KOPT-K1 (cell line): ENCODE data around the gene TEDC1.

Experiments used
- H3K27ac ChIP-seq: fragments of 200-600 bp; sonication (generic); 2 replicates; pipeline ENCODE4 v1.5.1; 2016; ENCODE audit warnings: antibody characterized with exemption, mild to moderate bottlenecking, low read depth, low read length; ENCODE audit not compliant: poor library complexity, severe bottlenecking
- H3K36me3 ChIP-seq: fragments of 200-600 bp; sonication (generic); 2 replicates; pipeline ENCODE4 v1.5.1; 2017; ENCODE audit warnings: antibody characterized with exemption, mild to moderate bottlenecking, low read length, moderate library complexity; ENCODE audit not compliant: insufficient read depth
- H3K9me3 ChIP-seq: fragments of 200-600 bp; sonication (generic); 2 replicates; pipeline ENCODE4 v1.5.1; 2017; ENCODE audit warnings: antibody characterized with exemption, low read length, mild to moderate bottlenecking; ENCODE audit not compliant: insufficient read depth, poor library complexity, severe bottlenecking

Gene TEDC1

DNA sequence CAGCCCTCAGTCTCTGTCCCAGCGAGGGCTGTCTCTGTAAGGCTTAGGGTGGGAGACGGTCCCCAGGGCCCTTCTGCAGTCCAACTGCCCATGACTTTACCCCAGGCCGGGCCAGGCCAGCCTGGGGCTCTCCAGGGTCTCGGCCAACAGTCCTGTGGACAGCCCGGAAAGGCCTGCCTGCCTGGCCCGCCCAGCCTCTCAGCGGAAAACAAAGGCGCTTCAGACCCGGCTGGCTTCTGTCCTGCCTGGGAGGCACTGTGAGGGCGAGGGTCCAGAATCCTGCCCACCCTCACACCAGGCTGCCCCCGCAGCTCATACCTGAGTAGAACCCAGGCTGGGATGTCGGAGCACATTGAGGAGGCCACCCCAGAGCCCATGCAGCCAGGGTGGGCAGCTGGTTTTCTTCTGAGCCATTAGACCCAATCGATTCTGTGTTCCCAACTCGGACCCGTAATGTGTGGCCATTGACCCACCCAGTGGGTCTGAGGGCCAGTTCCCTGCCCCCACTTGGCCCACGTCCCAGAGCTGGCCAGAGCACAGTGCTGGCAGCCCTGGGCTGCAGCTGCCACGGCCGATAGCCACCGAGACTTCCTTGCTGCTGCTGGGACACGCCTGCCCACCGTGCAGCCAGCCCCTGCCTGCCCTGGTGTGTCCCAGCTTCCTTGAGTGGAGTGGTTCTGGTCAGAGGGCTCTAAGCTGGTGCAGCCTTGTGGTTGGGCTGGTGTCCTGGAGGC is 14.8 kb upstream of the TEDC1 start:
- Histone ChIP-seq H3K9me3 (peaks cover 8% of the 10 kb centered on the region), H3K36me3 (no peaks in the 10 kb centered on the region), H3K27ac (no peak overlapping the region)

DNA sequence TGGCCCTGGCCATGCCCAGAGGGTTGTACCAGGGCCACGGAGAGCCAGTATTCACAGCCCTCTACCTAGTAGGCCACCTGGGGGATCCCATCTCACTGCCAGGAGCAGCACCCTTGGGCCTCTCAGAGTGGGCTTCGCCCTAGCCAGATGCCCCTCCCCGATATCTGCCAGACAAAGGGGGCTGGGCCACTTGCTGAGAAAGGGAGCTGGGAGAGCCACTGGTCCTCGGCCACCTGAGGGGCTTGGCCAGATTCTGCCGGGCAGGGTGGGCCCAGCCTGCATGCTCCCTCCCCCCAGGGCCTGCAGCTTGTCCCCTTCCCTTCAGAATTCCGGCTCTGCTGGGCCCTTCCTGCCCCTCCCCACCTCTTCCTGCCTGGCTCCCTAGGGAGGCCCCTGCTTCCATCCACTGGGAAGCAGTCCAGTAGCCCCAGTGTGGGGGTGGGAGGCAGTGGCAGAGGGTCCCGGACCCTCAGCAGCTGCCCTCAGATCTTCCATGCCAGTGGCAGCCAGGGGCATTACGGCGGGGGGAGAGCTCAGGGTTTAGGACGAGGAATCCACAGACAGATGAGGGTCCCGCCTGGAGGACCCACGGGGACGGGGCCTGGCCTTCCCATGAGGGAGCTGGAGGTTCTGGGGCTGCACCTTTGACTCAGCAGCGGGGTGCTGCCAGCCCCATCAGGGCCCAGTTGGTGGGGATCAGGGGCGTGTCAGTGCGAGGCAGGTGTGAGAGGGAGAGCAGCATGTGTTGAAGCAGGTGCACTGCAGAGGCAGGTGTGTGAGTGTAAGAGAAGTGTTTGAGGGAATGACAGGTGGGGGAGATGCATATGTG is 14.0 kb upstream of the TEDC1 start:
- no peak overlapping the region for H3K27ac ChIP-seq
- no peaks in the 10 kb centered on the region for H3K36me3 ChIP-seq
- peaks cover 8% of the 10 kb centered on the region for H3K9me3 ChIP-seq

DNA sequence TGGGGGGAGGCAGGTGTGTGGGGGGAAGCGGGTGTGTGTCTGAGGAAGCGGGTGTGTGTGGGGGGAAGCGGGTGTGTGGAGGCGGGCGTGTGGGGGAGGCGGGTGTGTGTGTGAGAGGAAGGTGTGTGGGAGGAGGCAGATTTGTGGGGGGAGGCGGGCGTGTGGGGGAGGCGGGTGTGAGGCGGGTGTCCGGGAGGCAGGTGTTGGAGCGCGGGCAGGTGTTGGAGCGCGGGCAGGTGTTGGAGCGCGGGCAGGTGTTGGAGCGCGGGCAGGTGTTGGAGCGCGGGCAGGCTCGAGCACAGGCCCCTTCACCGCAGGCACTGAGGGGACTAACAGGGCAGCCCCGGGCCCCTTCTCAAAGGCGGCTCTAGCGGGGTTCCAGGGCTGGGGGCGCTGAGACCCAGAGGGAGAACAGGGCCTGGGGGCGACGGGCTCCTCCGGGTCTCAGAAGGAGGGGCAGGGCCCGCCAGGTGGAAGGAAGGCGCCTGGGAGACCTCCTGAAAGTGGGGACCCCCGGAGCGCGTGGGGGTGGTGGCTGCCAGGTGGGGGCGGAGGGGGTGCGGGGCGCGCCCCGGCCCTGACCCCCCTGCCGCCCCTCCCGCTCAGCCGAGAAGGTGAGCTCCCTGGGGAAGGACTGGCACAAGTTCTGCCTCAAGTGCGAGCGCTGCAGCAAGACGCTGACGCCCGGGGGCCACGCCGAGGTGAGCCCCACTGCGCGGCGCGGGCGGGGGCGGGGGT is 13.2 kb upstream of the TEDC1 start:
- H3K27ac ChIP-seq = no peak overlapping the region
- peaks cover 8% of the 10 kb centered on the region for H3K9me3 ChIP-seq
- H3K36me3 ChIP-seq = no peaks in the 10 kb centered on the region

DNA sequence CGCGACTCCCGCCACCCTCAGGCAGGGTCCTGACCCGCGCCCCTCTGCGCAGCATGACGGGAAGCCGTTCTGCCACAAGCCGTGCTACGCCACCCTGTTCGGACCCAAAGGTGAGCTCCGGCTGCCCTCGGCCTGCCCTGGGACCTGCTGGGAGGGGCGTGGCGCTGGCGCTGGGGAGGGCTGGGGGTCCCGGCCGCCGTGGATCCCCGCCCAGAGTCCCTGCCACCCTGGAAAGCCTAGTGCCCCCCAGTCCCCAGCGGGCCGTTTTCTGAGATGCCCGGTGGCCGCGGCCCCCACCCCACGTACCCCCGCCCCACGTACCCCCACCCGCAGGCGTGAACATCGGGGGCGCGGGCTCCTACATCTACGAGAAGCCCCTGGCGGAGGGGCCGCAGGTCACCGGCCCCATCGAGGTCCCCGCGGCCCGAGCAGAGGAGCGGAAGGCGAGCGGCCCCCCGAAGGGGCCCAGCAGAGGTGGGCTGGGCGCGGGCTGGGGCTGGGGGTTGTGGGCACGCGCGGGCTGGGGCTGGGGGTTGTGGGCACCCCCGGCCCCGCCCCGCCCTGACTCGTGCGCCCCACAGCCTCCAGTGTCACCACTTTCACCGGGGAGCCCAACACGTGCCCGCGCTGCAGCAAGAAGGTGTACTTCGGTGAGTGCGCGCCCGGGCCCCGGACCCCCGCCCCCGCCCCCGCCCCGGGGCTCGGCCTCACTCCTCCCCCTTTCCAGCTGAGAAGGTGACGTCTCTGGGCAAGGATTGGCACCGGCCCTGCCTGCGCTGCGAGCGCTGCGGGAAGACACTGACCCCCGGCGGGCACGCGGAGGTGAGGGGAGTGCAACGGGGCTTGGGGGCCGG is 12.4 kb upstream of the TEDC1 start:
- Histone ChIP-seq H3K27ac (no peak overlapping the region), H3K36me3 (no peaks in the 10 kb centered on the region), H3K9me3 (peaks cover 8% of the 10 kb centered on the region)

DNA sequence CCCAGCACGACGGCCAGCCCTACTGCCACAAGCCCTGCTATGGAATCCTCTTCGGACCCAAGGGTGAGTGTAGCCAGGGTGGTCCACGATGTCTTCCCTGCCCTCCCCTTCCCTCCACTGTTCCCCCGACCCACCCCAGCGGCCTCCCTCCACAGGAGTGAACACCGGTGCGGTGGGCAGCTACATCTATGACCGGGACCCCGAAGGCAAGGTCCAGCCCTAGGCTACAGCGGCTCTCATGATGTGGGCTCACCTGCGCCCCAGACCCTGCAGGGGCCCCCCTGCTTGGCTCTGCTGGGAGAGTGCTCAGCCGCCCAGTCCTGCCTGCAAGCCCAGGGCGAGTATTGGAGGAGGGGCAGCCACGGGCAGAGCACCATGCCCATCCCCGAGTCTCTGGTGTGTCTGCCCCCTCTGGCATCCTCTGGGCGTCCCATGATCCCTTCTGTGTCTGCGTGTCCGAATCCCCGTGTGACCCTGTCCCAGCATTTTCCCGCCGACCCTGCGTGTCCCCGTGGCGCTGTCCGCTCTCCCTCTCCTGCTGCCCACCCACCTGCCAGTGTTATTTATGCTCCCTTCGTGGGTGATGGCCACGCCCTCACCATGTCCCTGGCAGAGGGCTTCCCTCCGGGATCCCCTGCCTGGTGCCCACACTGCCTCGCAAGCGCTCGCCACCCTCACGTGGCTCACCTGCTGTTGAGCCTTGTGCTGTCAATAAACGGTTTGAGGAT is 11.5 kb upstream of the TEDC1 start:
- no peaks in the 10 kb centered on the region for H3K36me3 ChIP-seq
- H3K27ac ChIP-seq = no peak overlapping the region
- peaks cover 8% of the 10 kb centered on the region for H3K9me3 ChIP-seq

DNA sequence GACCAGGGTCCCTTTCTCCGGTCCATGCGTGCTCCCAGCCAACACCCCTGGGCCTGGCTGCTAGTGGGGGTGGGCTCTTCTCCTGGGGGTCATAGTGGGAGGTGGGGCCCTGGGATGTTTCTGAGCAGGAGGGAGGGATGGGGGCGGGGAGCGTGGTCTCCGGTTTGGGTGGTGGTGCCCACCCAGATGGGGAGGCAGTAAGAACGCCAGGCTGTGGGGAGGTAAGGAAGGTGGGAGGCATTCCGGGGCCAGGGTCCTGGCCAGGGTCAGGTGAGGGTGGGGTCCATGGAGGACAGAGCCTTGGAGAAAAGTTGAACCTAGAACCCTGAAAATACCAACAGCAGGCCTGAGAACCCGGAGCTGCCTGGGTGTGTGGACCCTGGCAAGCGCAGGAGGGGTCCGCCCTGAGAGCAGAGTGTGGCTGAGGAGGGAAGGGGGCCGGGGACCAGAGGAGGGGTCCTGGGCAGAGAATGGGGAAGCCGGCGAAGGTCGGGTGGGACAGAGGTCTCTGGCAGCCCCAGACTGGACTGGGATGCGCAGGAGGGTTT is 10.8 kb upstream of the TEDC1 start:
- Histone ChIP-seq H3K36me3 (no peaks in the 10 kb centered on the region), H3K27ac (no peak overlapping the region), H3K9me3 (peaks cover 8% of the 10 kb centered on the region)

DNA sequence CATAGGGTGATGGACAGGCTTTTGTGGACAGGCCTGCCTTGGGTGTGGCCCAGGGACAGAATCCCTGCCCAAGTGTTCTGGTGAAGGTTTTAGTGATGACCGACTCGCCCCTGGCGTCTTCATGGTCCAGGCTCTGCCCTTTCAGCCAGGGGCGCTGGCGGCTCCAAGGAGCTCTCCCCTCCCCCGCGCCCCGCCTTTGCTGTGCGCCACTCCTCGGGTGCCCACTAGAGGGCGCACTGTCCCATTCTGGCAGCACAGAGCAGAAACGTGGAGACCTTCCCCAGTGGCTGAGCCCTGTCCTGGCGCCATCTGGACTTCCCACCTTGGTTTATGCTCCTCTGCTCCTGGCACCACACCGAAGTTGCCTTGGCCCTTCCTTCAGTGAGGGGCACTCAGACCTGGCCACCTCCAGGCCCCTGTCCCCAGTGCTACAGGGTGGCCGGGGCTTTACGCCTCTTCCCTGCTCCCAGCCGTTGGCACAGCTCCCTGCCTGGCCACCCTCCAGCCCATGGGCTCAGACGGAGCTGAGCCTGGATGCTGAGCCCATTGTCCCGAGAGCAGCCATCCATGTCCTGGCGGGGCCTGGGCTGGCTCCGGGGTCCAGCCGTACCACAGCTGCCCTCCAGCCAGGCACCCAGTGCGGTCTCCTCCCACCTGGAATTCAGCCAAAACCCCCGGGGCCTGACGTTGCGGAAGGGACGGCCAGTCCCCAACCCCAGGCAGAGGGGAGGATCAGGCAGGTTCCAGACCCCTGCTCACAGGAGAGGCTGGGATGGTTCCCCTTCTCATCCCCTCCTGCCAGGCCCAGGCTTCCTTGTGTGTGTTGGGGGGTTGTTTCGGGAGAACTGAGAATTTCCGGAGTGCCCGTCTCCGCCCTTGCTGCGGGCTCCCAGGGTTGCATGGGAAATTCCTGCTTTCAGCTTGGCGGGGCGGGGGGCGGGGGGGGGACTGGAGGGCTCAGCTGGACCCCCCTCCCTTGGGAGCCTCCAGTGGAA is 9.9 kb upstream of the TEDC1 start:
- no peaks in the 10 kb centered on the region for H3K36me3 ChIP-seq
- H3K27ac ChIP-seq = no peak overlapping the region
- H3K9me3 ChIP-seq = peaks cover 8% of the 10 kb centered on the region

DNA sequence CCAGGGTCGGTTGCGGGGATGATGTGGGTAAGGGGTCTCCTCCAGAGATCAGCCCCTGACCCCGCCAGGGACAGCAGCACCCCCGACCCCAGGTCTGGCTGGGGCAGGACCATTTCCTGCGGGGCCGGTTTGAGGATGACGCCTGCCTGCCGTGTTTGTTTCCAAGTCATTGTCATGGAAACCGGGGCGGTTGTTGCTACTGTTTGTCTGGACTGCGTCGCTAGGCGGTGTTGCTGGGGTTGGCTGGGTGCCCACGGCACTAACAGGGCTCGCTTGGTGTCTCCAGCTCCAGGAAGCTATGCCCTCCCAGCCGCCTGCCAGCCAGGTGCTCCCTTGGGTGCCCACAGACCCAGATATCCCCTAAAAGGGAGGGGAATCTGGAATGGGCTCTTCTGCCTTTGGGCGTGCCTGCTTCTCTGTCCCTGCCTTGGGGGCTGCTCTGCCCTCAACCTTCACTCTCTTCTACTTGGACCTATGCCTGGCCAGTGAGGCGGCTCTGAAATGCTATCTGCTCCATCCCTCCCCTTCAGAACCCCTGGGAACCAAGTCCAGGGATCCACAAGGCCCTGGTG is 9.1 kb upstream of the TEDC1 start:
- Histone ChIP-seq H3K27ac (no peak overlapping the region), H3K9me3 (peaks cover 6% of the 10 kb centered on the region), H3K36me3 (no peaks in the 10 kb centered on the region)

DNA sequence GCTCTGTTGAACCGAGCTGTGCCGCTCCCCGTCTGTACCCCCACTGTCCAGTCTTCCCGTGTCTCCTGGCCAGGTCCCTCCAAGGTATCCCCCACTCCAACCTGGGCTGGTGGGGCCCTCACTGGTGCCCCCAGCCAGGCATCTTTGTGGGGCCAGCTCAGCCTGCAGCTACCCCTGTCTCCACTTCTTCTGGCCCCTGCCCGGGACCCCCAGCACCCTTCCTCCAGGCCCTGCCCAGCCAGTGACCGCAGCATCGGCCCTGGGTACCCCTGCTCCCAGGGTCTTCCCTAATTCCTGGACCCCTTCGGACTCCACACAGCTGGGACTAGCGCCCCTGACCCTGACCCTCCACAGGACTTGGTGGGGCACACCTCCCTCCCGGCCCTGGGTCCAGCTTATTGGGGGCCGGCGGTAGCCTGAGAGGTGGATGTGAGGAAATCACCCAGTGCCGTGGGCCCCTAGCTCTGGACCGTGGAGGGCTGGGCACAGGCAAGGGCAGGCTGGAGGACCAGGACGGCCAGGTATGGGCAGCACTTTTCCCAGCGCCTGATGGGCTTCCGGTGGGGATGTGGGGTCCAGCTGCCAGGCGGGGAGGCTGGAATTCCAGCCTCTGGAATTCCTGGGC is 8.4 kb upstream of the TEDC1 start:
- Histone ChIP-seq H3K27ac (no peak overlapping the region), H3K36me3 (no peaks in the 10 kb centered on the region), H3K9me3 (no peaks in the 10 kb centered on the region)

DNA sequence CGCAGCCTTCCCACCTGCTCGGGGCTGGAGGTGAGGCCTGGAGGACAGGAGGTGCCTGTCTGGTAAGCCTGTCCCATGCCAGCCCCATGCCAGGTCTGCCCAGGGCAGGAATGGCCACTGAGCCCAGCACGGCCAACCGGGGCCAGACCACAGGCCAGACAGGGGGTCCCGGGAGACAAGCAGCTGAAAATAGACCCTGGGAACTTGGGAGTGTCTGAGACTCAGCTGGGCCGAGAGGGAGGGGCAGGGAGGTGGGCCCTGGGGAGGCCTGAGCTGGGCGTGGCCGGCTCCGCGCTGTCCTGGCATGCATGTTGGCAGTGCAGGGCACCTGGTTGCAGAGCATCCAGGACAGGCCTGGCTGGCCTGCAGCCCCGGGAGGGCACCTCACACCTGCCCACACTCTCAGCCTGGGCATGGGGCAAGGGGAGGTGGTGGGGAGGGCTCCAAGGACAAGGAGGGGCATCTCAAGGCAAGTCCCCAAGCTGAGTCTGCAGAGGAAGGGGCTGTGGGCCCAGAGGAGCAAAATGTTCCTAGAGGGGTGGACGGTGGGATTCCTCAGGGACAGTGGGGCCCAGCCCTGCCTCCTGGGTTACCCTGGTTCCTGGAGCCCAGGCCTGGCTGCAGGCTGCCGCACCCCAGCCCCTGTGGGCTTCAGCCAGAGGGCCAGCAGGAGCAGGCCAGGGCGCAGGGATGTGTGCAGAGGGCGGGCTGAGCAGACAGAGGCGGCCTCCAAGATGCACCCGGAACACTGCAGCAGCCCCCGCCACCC is 7.6 kb upstream of the TEDC1 start:
- no peaks in the 10 kb centered on the region for H3K36me3 ChIP-seq
- H3K27ac ChIP-seq = no peak overlapping the region
- H3K9me3 ChIP-seq = no peaks in the 10 kb centered on the region

DNA sequence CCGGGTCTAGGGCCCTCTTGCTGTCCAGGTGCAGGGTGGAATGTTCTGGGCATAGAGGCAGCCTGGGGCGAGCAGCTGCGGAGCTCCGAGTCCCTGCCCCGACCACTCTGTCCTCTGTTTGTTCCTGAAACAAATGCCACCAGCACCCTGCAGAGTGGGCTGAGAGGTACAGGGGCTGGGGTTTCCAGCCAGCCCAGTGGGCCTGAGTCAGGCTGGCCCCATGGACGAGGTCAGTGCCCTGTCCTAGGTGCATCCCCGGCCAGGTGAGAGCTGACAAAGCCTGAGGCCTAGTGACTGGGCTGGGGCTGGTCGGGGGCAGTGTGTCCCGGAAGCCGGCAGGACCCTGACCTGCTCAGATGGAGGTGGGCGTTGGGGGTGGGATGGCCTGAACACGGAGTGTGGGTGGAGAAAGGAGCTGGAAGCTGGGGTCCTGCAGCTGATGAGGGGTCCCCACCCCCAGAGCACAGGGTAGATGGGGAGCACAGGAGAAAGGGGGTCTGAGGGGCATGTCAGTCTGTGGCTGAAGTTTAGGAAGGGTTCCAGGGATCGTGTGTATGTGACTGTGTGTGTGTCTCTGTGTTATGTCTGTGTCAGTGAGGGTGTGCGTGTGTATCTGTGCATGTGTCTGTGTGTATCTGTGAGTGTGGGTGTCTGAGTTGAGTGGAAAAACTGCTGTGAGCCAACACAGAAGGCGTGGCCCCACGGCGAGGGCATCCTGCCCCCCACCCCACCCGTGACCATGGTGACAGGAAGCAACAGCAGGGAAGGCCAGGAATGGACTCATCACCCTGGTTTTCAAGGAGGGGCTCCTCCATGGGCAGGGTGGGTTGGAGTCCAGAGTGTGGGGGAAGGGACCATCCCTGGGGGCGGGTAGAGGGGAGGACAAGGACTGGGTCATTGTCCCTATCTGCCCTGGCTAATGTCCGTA is 6.7 kb upstream of the TEDC1 start:
- Histone ChIP-seq H3K36me3 (no peaks in the 10 kb centered on the region), H3K27ac (no peak overlapping the region), H3K9me3 (no peaks in the 10 kb centered on the region)
